Endothelial cell (in vitro differentiated cells): ENCODE measurements around the gene LSM3. TPM values are rescaled to one million over a fixed set of nuclear protein-coding genes. Genes with fewer than 3 reads are reported as not detected.
"Not testable (repeated sequence)": the region's sequence is repeated elsewhere in the genome, so short reads cannot be mapped to it uniquely, and the experiment has no call there.

Source experiments
- DNase-seq: peaks from one replicate; pipeline ENCODE4 v3.0.0; 2021; ENCODE audit warnings: low spot score
- H3K27ac Mint-ChIP-seq: one replicate; pipeline ENCODE4 v1.8.0; 2021; ENCODE audit warnings: mixed read lengths, inconsistent platforms; ENCODE audit not compliant: unreplicated experiment
- H3K27me3 Mint-ChIP-seq: one replicate; pipeline ENCODE4 v1.8.0; 2021; ENCODE audit warnings: mild to moderate bottlenecking, moderate library complexity, mixed read lengths, inconsistent platforms; ENCODE audit not compliant: unreplicated experiment
- H3K36me3 Mint-ChIP-seq: one replicate; pipeline ENCODE4 v1.8.0; 2021; ENCODE audit warnings: mild to moderate bottlenecking, low read depth, mixed read lengths, inconsistent platforms; ENCODE audit not compliant: unreplicated experiment
- H3K4me1 Mint-ChIP-seq: one replicate; pipeline ENCODE4 v1.8.0; 2021; ENCODE audit warnings: mild to moderate bottlenecking, mixed read lengths, inconsistent platforms; ENCODE audit not compliant: unreplicated experiment
- H3K4me3 Mint-ChIP-seq: one replicate; pipeline ENCODE4 v1.8.0; 2021; ENCODE audit warnings: mild to moderate bottlenecking, mixed read lengths, inconsistent platforms; ENCODE audit not compliant: unreplicated experiment
- H3K9me3 Mint-ChIP-seq: one replicate; pipeline ENCODE4 v1.8.0; 2021; ENCODE audit warnings: mixed read lengths, inconsistent platforms; ENCODE audit not compliant: unreplicated experiment
- CTCF ChIP-seq: fragments of 200-600 bp; sonication (generic); IDR thresholded peaks from one replicate; pipeline ENCODE4 v1.5.0; 2021; ENCODE audit warnings: antibody characterized with exemption; ENCODE audit not compliant: unreplicated experiment
- total RNA-seq: library from RNA; stranded (reverse); fragmentation: NEBNext Ultra II Directional; extraction: Animal tissue kit (Norgen Biotek cat#: 25700); gene quantifications from one replicate; pipeline ENCODE4 v1.2.1, GENCODE V29; 2021; ENCODE audit not compliant: unreplicated experiment

LSM3 gene
- total RNA-seq, 1 donor from 2014 or later = 14.7 TPM

DNA sequence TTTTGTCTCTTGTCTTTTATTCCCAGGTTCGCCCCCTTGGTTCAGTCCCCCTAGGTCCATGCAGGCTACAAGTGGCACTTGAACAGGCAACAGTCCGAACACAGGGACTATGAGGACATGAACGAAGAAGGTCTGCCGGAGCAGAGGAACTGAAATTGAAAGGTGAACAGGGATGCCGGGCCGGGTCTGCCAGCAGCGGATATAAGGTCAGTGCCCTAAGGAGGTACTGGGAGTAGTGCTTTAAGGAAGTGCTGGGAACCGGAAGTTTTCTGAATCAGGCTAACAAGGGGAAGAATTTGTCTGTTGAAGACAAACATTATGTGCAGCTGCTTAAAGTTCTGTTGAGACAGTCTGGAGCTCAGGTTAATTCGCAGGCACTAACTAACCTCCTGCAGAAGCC is 46.8 kb downstream of the LSM3 start:
- no peak for DNase-seq
- TF ChIP-seq CTCF = no peak
- no peak overlapping the region for H3K27ac Mint-ChIP-seq
- H3K4me1 Mint-ChIP-seq = peaks cover 28% of the 10 kb centered on the region
- H3K27me3 Mint-ChIP-seq = peaks cover 5% of the 10 kb centered on the region
- H3K9me3 Mint-ChIP-seq = no peaks in the 10 kb centered on the region
- no peak overlapping the region for H3K4me3 Mint-ChIP-seq
- no peaks in the 10 kb centered on the region for H3K36me3 Mint-ChIP-seq

DNA sequence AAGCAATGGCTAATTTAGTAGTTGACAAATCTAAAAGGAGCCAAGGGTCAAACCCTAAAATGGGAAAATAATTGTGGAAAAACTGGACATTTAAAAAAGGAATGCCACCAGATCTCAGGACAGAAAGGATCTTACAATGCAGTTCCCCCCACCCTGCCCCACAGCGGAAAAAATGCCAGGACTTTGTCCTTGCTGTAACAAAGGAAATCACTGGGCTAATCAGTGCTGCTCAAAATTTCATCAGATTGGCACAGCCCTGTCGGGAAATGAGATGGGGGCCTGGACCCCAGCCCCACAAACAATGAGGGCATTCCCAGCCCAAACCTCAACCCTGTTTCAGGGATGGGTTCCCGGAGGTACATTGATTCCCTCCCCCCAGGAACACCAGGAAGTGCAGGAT is 47.7 kb downstream of the LSM3 start:
- H3K36me3 Mint-ChIP-seq, H3K4me3 Mint-ChIP-seq, H3K27me3 Mint-ChIP-seq, DNase-seq, H3K9me3 Mint-ChIP-seq, H3K27ac Mint-ChIP-seq: not testable (repeated sequence)
- peaks cover 37% of the 10 kb centered on the region for H3K4me1 Mint-ChIP-seq

- Mint-ChIP-seq H3K36me3 (peaks cover 4% of the 10 kb centered on the region), H3K4me1 (peaks cover 51% of the 10 kb centered on the region), H3K27ac (no peak overlapping the region), H3K4me3 (no peak overlapping the region), H3K27me3 (peaks cover 8% of the 10 kb centered on the region), H3K9me3 (peaks cover 3% of the 10 kb centered on the region)
- no peak for TF ChIP-seq CTCF
- no peak for DNase-seq
Observed at GRCh38 chr3:14227856-14228255, 49.2 kb downstream of the LSM3 start.

GRCh38 chr3:14228681-14229470 is 50.3 kb downstream of the LSM3 start:
- Mint-ChIP-seq H3K27me3 (peaks cover 8% of the 10 kb centered on the region), H3K36me3 (peaks cover 8% of the 10 kb centered on the region), H3K4me3 (no peak overlapping the region), H3K4me1 (peaks cover 53% of the 10 kb centered on the region), H3K27ac (no peak overlapping the region), H3K9me3 (peaks cover 8% of the 10 kb centered on the region)
- no peak for TF ChIP-seq CTCF
- no peak for DNase-seq

DNA sequence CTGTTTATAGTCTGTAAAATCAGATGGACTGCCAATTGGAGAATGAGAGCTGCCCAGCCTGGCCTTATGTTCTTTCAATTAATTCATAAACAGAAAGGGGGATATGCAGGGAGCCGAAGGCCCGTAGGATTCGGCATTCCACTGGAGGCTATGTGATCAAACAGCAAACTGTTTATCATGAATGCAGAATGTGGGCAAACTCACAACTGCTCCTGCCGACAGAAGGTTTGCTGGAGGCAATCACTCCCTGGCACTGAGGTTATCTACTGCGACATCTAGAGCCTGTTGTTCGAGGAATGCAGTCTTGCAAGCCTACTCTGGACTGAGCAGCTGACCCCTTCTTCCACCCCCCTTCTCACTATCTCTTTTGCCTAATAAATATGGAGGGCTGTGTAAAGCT is 51.1 kb downstream of the LSM3 start:
- peaks cover 51% of the 10 kb centered on the region for H3K4me1 Mint-ChIP-seq
- H3K27ac Mint-ChIP-seq, DNase-seq, H3K27me3 Mint-ChIP-seq, H3K9me3 Mint-ChIP-seq, H3K4me3 Mint-ChIP-seq: not testable (repeated sequence)
- H3K36me3 Mint-ChIP-seq = peaks cover 16% of the 10 kb centered on the region

GRCh38 chr3:14230729-14231128 is 52.1 kb downstream of the LSM3 start:
- TF ChIP-seq CTCF = no peak
- Mint-ChIP-seq H3K36me3 (peaks cover 21% of the 10 kb centered on the region), H3K27me3 (peaks cover 11% of the 10 kb centered on the region), H3K4me3 (no peak overlapping the region), H3K4me1 (peaks cover 46% of the 10 kb centered on the region), H3K27ac (peak overlapping the region; percentile 17), H3K9me3 (peaks cover 8% of the 10 kb centered on the region)
- no peak for DNase-seq
